HG02588 (cell line): Measurements from ENCODE around the gene PRELID3B.
A peak's percentile ranks its signal among the peaks of the same experiment; 100 is the strongest.

Experiments
- ATAC-seq: cut with Tn5 transposase; IDR thresholded peaks from one replicate; pipeline ENCODE4 v1.9.1; 2021; ENCODE audit warnings: mild to moderate bottlenecking, moderate library complexity; ENCODE audit not compliant: unreplicated experiment

The PRELID3B gene

GRCh38 chr20:59010995-59011873 is 31.4 kb downstream of the PRELID3B start:
- ATAC-seq = no peak

GRCh38 chr20:59010321-59010994 is 32.1 kb downstream of the PRELID3B start:
- no peak for ATAC-seq

GRCh38 chr20:59008715-59009336 is 33.8 kb downstream of the PRELID3B start:
- no peak for ATAC-seq

GRCh38 chr20:59007665-59008511 is 34.7 kb downstream of the PRELID3B start:
- ATAC-seq = peak; percentile 31

- peak; percentile 24 for ATAC-seq
Measured at GRCh38 chr20:59006864-59007664, 35.5 kb downstream of the PRELID3B start, which contains the start of gene CTSZ. CTSZ (minus strand) TSS chr20:59007254; CDS start chr20:59007128, 126 bp downstream.

- no peak for ATAC-seq
Measured at GRCh38 chr20:59006167-59006863, 36.3 kb downstream of the PRELID3B start.

- ATAC-seq = peak; percentile 0
Measured at GRCh38 chr20:59005523-59006166, 36.9 kb downstream of the PRELID3B start.

GRCh38 chr20:59004763-59005522 is 37.6 kb downstream of the PRELID3B start:
- peak; percentile 68 for ATAC-seq

GRCh38 chr20:59004493-59004762 is 38.2 kb downstream of the PRELID3B start:
- no peak for ATAC-seq

GRCh38 chr20:59003836-59004492 is 38.6 kb downstream of the PRELID3B start:
- ATAC-seq = no peak

- no peak for ATAC-seq
Measured at GRCh38 chr20:59002874-59003399, 39.6 kb downstream of the PRELID3B start.

- ATAC-seq = no peak
Measured at GRCh38 chr20:59002388-59002787, 40.2 kb downstream of the PRELID3B start.

GRCh38 chr20:59001449-59002171 is 41.0 kb downstream of the PRELID3B start:
- no peak for ATAC-seq

GRCh38 chr20:59001068-59001448 is 41.5 kb downstream of the PRELID3B start:
- no peak for ATAC-seq

- no peak for ATAC-seq
Measured at GRCh38 chr20:59000326-59000725, 42.3 kb downstream of the PRELID3B start.

GRCh38 chr20:58998656-58999055 is 43.9 kb downstream of the PRELID3B start:
- ATAC-seq = no peak
